Endothelial cell of umbilical vein (primary cell): Measurements from ENCODE around the gene MATN1. TPM values are rescaled to one million over a fixed set of nuclear protein-coding genes. Genes with fewer than 3 reads are reported as not detected.

Source experiments
- BruUV-seq: library from RNA; stranded (reverse); fragments of 400-500 nt; replicated peaks from 2 replicates; lab custom pipeline; 2021; lab: Mats Ljungman, UMichigan
- CTCF ChIA-PET: fragments of 300-600, 350-600 bp; sonication (Branson Sonifier 250); formaldehyde crosslinking; loops from one replicate; lab custom pipeline; 2021; ENCODE audit warnings: antibody characterized with exemption, inconsistent platforms; lab: Charles Lee
- POLR2A ChIA-PET: fragments of 300-600, 350-600 bp; sonication (Branson Sonifier 250); formaldehyde crosslinking; loops from one replicate; lab custom pipeline; 2021; ENCODE audit warnings: antibody characterized with exemption, inconsistent platforms; lab: Charles Lee
- DNase-seq: peaks from one replicate; pipeline ENCODE4 v3.0.0-alpha.2; 2011; ENCODE audit warnings: low read depth, low spot score
- FAIRE-seq: peaks from 2 replicates; lab custom pipeline; 2011; peaks lifted over from hg19 to GRCh38; lab: Jason Lieb, UNC
- H2AFZ ChIP-seq: 2 replicates; pipeline ENCODE4 v1.6.0; 2012; ENCODE audit warnings: low read depth, low read length, control low read depth, inconsistent platforms
- H3K27ac ChIP-seq: 2 replicates; pipeline ENCODE4 v1.5.1; 2011; ENCODE audit warnings: low read depth, mild to moderate bottlenecking, control low read depth, low read length, moderate library complexity; ENCODE audit not compliant: insufficient read depth
- H3K27me3 ChIP-seq, 2 experiments: 2 replicates each; pipeline versions ENCODE4 v1.6.0 to v1.6.1; 2011; ENCODE audit warnings: low read length in 2 of 2, mixed read lengths in 1 of 2; ENCODE audit not compliant: control insufficient read depth in 2 of 2, insufficient read depth in 2 of 2
- H3K36me3 ChIP-seq, 2 experiments: 2 replicates in 1 of 2; 3 replicates in 1 of 2; pipeline ENCODE4 v1.5.1; 2011; ENCODE audit warnings: low read length in 2 of 2, mild to moderate bottlenecking in 1 of 2, moderate library complexity in 1 of 2; ENCODE audit not compliant: control insufficient read depth in 2 of 2, insufficient read depth in 2 of 2; ENCODE audit errors: extremely low read depth in 1 of 2
- H3K4me1 ChIP-seq: 3 replicates; pipeline ENCODE4 v1.5.1; 2011; ENCODE audit warnings: mild to moderate bottlenecking, low read length; ENCODE audit not compliant: control insufficient read depth, insufficient read depth; ENCODE audit errors: extremely low read depth
- H3K4me2 ChIP-seq: 2 replicates; pipeline ENCODE4 v1.6.1; 2011; ENCODE audit warnings: low read length, control low read depth, mixed read lengths; ENCODE audit not compliant: insufficient read depth
- H3K4me3 ChIP-seq, 3 experiments: fragments of 200-600 bp in 1 of 3; sonication (generic), shearing (Covaris generic) in 1 of 3; replicated peaks in 1 of 3; 2 replicates each; pipeline ENCODE4 v1.5.1; 2011 to 2016; ENCODE audit warnings: control low read depth in 3 of 3, low read length in 3 of 3, mild to moderate bottlenecking in 2 of 3, inconsistent platforms in 1 of 3, low read depth in 1 of 3, moderate library complexity in 1 of 3; ENCODE audit not compliant: insufficient read depth in 1 of 3
- H3K79me2 ChIP-seq: 2 replicates; pipeline ENCODE4 v1.6.0; 2012; ENCODE audit warnings: low read length, inconsistent platforms; ENCODE audit not compliant: control insufficient read depth, insufficient read depth
- H3K9ac ChIP-seq: replicated peaks from 2 replicates; pipeline ENCODE3; 2011; ENCODE audit warnings: low read length, control low read depth; ENCODE audit not compliant: insufficient read depth; ENCODE audit errors: extremely low read depth
- H3K9me1 ChIP-seq: replicated peaks from 3 replicates; pipeline ENCODE4 v1.6.0; 2011; ENCODE audit warnings: mild to moderate bottlenecking, low read length; ENCODE audit not compliant: control insufficient read depth, insufficient read depth; ENCODE audit errors: extremely low read depth
- H3K9me3 ChIP-seq: replicated peaks from 2 replicates; pipeline ENCODE4 v1.5.1; 2012; ENCODE audit warnings: low read length, inconsistent platforms; ENCODE audit not compliant: control insufficient read depth, insufficient read depth
- H4K20me1 ChIP-seq: replicated peaks from 2 replicates; pipeline ENCODE3; 2011; ENCODE audit warnings: mild to moderate bottlenecking, low read length; ENCODE audit not compliant: control insufficient read depth, insufficient read depth; ENCODE audit errors: extremely low read depth
- CTCF ChIP-seq, 2 donors: IDR thresholded peaks; 1 replicate in 1 of 2; 2 replicates in 1 of 2; pipeline ENCODE4 v1.5.1; 2011; ENCODE audit warnings: low read length in 2 of 2, mild to moderate bottlenecking in 2 of 2, moderate library complexity in 2 of 2, control low read depth in 1 of 2, inconsistent platforms in 1 of 2, low read depth in 1 of 2; ENCODE audit not compliant: insufficient read depth in 1 of 2; ENCODE audit errors: extremely low read depth in 1 of 2
- EZH2 ChIP-seq: IDR thresholded peaks from 2 replicates; pipeline ENCODE4 v1.6.1; 2012; ENCODE audit warnings: borderline replicate concordance, low read depth, mild to moderate bottlenecking, moderate library complexity, low read length, inconsistent platforms; ENCODE audit not compliant: severe bottlenecking
- FOS ChIP-seq: IDR thresholded peaks from 2 replicates; pipeline ENCODE4 v1.6.1; 2011; ENCODE audit warnings: mild to moderate bottlenecking, low read length, moderate library complexity, borderline replicate concordance; ENCODE audit not compliant: insufficient read depth
- GATA2 ChIP-seq: IDR thresholded peaks from 2 replicates; pipeline ENCODE4 v1.7.0; 2011; ENCODE audit warnings: low read depth, mild to moderate bottlenecking, moderate library complexity, mixed read lengths, low read length; ENCODE audit not compliant: insufficient read length, insufficient read depth
- JUN ChIP-seq: IDR thresholded peaks from 2 replicates; pipeline ENCODE4 v1.6.1; 2011; ENCODE audit warnings: borderline replicate concordance, low read depth; ENCODE audit not compliant: insufficient read length, insufficient read depth
- MAX ChIP-seq: IDR thresholded peaks from 2 replicates; pipeline ENCODE4 v1.6.1; 2011; ENCODE audit not compliant: insufficient read depth, insufficient read length
- MYC ChIP-seq: IDR thresholded peaks from one replicate; pipeline ENCODE4 v1.6.1; 2011; ENCODE audit warnings: mild to moderate bottlenecking, low read depth, low read length
- POLR2A ChIP-seq: IDR thresholded peaks from 2 replicates; pipeline ENCODE4 v1.6.1; 2012; ENCODE audit warnings: low read depth, mild to moderate bottlenecking, control low read depth, low read length
- POLR2AphosphoS5 ChIP-seq: IDR thresholded peaks from 2 replicates; pipeline ENCODE4 v1.6.1; 2012; ENCODE audit warnings: low read depth, mild to moderate bottlenecking, control low read depth, low read length, moderate library complexity; ENCODE audit not compliant: insufficient read depth
- dilution Hi-C: fragments of 300-500 bp; cut with MboI; formaldehyde crosslinking; loops from one replicate; pipeline ENCODE4 v1.15.0; 2019; ENCODE audit warnings: low sequenced_read_pairs; ENCODE audit not compliant: extremely low pct_ligation_motif_present
- intact Hi-C: fragments of 100-400 bp; cut with micrococcal nuclease; formaldehyde crosslinking; loops from one replicate; pipeline ENCODE4 v1.10.0; 2022
- polyA plus RNA-seq, 4 experiments: library from polyadenylated mRNA; depleted of rRNA in 3 of 4; stranded (reverse) in 3 of 4; unstranded in 1 of 4; fragments of >200 nt; gene quantifications; 2 replicates each; pipeline versions ENCODE4 v1.2.1 to v1.2.3, GENCODE V29; 2011 to 2012; ENCODE audit warnings: missing spikeins in 1 of 4
- total RNA-seq: library from RNA; stranded (reverse); gene quantifications from 2 replicates; pipeline ENCODE4 v1.2.3, GENCODE V29; 2021

Gene MATN1
- total and polyA plus RNA-seq, 2 donors (not counting 3 experiments of a cell fraction or from before 2014, with no cell fraction given): 0.29 to 0.36 TPM

DNA sequence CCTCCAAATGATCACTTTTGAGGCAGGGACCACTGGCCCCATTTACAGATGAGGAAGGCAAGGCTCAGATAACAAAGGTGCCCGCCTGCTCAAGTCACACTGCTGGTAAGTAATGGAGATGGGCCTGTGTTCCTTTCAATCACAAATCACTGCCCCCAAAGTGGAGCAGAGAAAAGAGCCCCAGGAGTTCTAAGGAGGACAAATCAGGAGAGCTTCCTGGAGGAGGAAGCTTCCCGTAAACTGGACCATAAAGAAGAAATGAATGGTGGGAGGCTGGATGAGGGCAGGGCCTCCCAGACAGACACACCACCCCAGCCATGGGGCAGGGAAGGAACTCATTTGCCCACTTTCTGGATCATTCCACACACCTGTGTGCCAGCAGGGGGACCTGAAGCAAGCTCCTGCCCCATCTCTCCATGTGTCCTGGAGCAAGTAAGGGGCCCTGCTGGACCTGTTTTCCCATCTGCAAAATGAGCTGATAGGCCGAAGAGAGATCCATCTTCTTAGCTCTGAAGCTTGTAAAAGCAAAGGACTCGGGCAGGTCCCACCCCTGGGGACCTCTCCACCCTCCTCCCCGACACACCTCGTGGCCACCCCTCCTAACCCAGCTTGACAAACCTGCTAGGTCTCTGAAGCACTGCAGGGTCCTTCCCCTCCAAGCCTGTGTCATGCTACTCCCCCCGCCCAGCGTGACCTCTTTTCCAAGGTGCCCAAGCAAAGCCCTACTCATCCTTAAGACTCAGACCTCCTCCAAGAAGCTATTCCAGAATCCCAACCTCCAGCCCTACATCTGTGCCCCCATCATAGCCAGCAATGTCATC lies 28.7 kb upstream of the MATN1 start:
- Histone ChIP-seq H3K9ac (no peak overlapping the region), H3K9me1 (no peaks in the 10 kb centered on the region), H3K4me2 (no peak overlapping the region), H3K27ac (no peak overlapping the region), H2AFZ (no peak overlapping the region), H3K27me3 (no peaks in the 10 kb centered on the region), H3K36me3 (no peaks in the 10 kb centered on the region), H3K9me3 (no peaks in the 10 kb centered on the region), H3K4me3 (no peak overlapping the region), H4K20me1 (no peaks in the 10 kb centered on the region), H3K4me1 (peaks cover 20% of the 10 kb centered on the region), H3K79me2 (peaks cover 36% of the 10 kb centered on the region)
- FAIRE-seq (peak; percentile 21), DNase-seq (no peak)
- BruUV-seq: no TSS peak
- TF ChIP-seq MAX: no peak
- TF ChIP-seq FOS: no peak
- no peak for TF ChIP-seq EZH2
- no peak for TF ChIP-seq CTCF (IDR thresholded peaks at IDR 0.05; ENCODE audit: extremely low read depth in 1 of 2, insufficient read depth in 1 of 2, low read depth in 1 of 2, low read length in 2 of 2)
- TF ChIP-seq JUN: no peak
- no peak for TF ChIP-seq GATA2
- TF ChIP-seq POLR2AphosphoS5: no peak
- no peak for TF ChIP-seq POLR2A
- no peak for TF ChIP-seq MYC
- intact Hi-C loops (no loop called here), dilution Hi-C loops (no loop called here)
- ChIA-PET POLR2A (no interaction called here), CTCF (interaction anchor here (1.0 to 3.9 kb wide), 5 partner anchors 22 to 49 kb away, joined by 3 to 20 read pairs (median 3); no protein-coding TSS in a partner anchor)
